PFSK-1 (cell line): ENCODE data around the gene SH3BGRL.

Source experiments
- FOXP2 ChIP-seq: optimal IDR thresholded peaks from 2 replicates; pipeline ENCODE3; 2011; ENCODE audit warnings: borderline replicate concordance, control low read depth, inconsistent platforms; ENCODE audit not compliant: insufficient read depth; ENCODE audit errors: extremely low read length, extremely low read depth
- POLR2AphosphoS5 ChIP-seq: IDR thresholded peaks from 2 replicates; pipeline ENCODE4 v1.6.1; 2012; ENCODE audit warnings: low read depth, mild to moderate bottlenecking, control low read depth, low read length, moderate library complexity
- SIN3A ChIP-seq: IDR thresholded peaks from 2 replicates; pipeline ENCODE4 v1.6.1; 2012; ENCODE audit warnings: mild to moderate bottlenecking, low read length, moderate library complexity, borderline replicate concordance; ENCODE audit not compliant: insufficient read depth
- TAF1 ChIP-seq: IDR thresholded peaks from 2 replicates; pipeline ENCODE4 v1.6.1; 2012; ENCODE audit warnings: low read length, control low read depth, borderline replicate concordance; ENCODE audit not compliant: insufficient read depth

GRCh38 chrX:81206476-81206875 is 4.6 kb downstream of the SH3BGRL start:
- TF ChIP-seq POLR2AphosphoS5 (no peak), TAF1 (no peak), FOXP2 (no peak), SIN3A (no peak)
